GM12865 (cell line): ENCODE measurements around the gene CLCA4.

ENCODE experiments used
- DNase-seq: peaks from one replicate; pipeline ENCODE4 v3.0.0; 2010; ENCODE audit warnings: low read depth
- H3K4me3 ChIP-seq: 2 replicates; pipeline ENCODE4 v1.5.1; 2011; ENCODE audit warnings: mild to moderate bottlenecking, low read depth, low read length, control low read depth
- TF ChIP-seq, protein P1 (sequence below): IDR thresholded peaks from 2 replicates; pipeline ENCODE4 v1.5.1; 2011; ENCODE audit warnings: low read length, control low read depth, low read depth, inconsistent platforms; ENCODE audit not compliant: insufficient read depth; ENCODE audit errors: missing control alignments

CLCA4 gene

DNA sequence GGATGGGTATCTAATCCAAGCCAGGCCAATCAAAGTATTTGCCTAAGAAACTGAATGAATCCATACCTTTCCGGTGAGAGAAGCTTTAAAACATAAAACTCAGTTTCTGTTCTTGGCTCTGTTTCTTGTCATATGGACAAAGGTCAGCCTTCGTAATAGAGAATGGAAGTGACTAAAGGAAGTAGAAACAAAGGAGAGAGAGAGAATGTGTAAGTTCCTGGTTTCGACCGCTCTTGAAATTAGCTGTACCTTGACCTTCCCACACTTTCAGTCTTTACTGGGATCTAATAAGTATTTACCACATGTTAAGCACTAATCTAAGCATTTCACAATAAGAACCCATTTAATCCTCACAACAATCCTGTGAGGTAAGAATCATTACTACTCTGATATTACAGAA, 19.6 kb upstream of the CLCA4 start:
- TF ChIP-seq, protein P1, sequence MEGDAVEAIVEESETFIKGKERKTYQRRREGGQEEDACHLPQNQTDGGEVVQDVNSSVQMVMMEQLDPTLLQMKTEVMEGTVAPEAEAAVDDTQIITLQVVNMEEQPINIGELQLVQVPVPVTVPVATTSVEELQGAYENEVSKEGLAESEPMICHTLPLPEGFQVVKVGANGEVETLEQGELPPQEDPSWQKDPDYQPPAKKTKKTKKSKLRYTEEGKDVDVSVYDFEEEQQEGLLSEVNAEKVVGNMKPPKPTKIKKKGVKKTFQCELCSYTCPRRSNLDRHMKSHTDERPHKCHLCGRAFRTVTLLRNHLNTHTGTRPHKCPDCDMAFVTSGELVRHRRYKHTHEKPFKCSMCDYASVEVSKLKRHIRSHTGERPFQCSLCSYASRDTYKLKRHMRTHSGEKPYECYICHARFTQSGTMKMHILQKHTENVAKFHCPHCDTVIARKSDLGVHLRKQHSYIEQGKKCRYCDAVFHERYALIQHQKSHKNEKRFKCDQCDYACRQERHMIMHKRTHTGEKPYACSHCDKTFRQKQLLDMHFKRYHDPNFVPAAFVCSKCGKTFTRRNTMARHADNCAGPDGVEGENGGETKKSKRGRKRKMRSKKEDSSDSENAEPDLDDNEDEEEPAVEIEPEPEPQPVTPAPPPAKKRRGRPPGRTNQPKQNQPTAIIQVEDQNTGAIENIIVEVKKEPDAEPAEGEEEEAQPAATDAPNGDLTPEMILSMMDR, result no peak
- no peak for DNase-seq
- no peak overlapping the region for H3K4me3 ChIP-seq

- no peak for DNase-seq
- TF ChIP-seq, protein P1, result no peak
- no peak overlapping the region for H3K4me3 ChIP-seq
These were observed 16.6 kb upstream of the CLCA4 start for GRCh38 chr1:86530211-86530845.

GRCh38 chr1:86537928-86538695, 8.8 kb upstream of the CLCA4 start:
- TF ChIP-seq, protein P1, result no peak

DNA sequence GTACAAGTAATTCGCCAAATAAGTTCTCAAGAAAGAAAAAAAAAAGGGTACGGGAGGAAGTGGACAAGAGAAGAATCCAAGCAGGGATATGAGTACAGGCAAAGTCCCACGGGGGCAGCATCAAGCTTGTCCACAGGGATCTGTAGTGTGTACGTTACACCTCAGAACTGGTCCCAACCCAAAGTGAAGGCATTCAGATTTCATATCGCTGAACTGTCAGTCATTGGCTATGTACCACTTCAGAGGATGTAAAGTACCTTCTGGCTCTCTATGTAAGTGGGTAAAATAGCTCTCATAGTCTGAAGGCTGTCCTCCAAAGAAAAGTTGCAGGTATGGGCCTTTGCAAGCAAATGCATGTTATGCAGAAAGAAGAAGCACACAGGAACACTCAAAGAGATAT, 8.1 kb upstream of the CLCA4 start:
- TF ChIP-seq, protein P1, result no peak
- H3K4me3 ChIP-seq, result no peak overlapping the region
- DNase-seq, result no peak

More at GRCh38 chr1:86537928-86538695, 8.8 kb upstream of the CLCA4 start:
- DNase-seq, result no peak
- no peak overlapping the region for H3K4me3 ChIP-seq

GRCh38 chr1:86541859-86542258, 5.0 kb upstream of the CLCA4 start:
- H3K4me3 ChIP-seq, result no peak overlapping the region
- DNase-seq, result no peak
- TF ChIP-seq, protein P1, result no peak

DNA sequence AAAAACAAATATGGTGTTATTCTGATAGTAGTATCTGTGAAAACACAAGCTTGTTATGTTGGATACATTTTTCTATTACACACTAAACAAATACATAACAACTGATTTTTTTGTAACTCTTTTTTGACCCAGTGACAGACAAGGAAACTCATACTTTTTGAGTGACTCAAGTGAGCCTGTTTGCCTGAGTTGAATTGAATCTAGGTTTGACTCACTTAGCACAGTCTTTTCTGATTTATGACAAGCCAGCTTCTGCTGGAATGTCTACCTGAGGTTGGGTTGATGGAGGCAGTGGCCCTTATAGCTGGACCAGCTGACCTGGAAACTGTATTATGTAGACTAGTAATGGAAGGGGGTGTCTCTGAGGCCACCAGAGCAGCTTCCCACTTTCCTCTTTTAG, 4.2 kb upstream of the CLCA4 start:
- DNase-seq, result no peak
- no peak overlapping the region for H3K4me3 ChIP-seq
- TF ChIP-seq, protein P1, result no peak

DNA sequence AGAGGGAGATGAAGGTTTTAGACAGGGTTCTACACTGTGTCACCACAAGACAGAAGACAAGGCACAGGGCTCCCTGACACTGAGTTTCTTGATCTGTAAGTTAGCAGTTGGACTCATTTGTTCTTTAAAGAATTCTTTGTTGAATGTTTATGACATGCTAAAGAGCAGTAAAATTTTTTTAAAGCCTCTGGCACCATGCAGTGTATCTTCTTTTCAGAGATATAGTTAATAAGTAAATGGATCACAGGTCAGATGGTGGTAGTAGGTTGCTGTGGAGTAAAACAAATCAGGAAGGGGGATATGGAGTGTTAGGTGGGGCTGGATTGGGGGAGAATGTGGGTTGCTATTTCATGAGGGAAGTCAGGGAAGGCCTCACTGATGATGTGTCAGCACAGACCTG, 2.0 kb downstream of the CLCA4 start:
- TF ChIP-seq, protein P1, result no peak
- H3K4me3 ChIP-seq, result no peak overlapping the region
- no peak for DNase-seq
